BLaER1 (cell line): ENCODE results near the gene SVOPL.

ENCODE experiments used
- H3K27ac ChIP-seq: shearing (Covaris generic); formaldehyde crosslinking; 2 replicates; pipeline ENCODE4 v1.8.1; 2022
- H3K27me3 ChIP-seq: shearing (Covaris generic); formaldehyde crosslinking; 2 replicates; pipeline ENCODE4 v1.8.1; 2022
- H3K36me3 ChIP-seq: shearing (Covaris generic); formaldehyde crosslinking; 2 replicates; pipeline ENCODE4 v1.8.1; 2022
- H3K4me1 ChIP-seq: shearing (Covaris generic); formaldehyde crosslinking; 2 replicates; pipeline ENCODE4 v1.8.1; 2022
- H3K4me2 ChIP-seq: shearing (Covaris generic); formaldehyde crosslinking; 2 replicates; pipeline ENCODE4 v1.8.1; 2022
- H3K4me3 ChIP-seq: shearing (Covaris generic); formaldehyde crosslinking; 2 replicates; pipeline ENCODE4 v1.8.1; 2022
- H3K9ac ChIP-seq: shearing (Covaris generic); formaldehyde crosslinking; 2 replicates; pipeline ENCODE4 v1.8.1; 2022
- H3K9me3 ChIP-seq: shearing (Covaris generic); formaldehyde crosslinking; 2 replicates; pipeline ENCODE4 v1.8.1; 2022
- H4K20me1 ChIP-seq: shearing (Covaris generic); formaldehyde crosslinking; 2 replicates; pipeline ENCODE4 v1.8.1; 2022
- Cebpa-rat ChIP-seq: shearing (Covaris generic); IDR thresholded peaks from 2 replicates; pipeline ENCODE4 v1.8.1; 2022

Gene SVOPL

DNA sequence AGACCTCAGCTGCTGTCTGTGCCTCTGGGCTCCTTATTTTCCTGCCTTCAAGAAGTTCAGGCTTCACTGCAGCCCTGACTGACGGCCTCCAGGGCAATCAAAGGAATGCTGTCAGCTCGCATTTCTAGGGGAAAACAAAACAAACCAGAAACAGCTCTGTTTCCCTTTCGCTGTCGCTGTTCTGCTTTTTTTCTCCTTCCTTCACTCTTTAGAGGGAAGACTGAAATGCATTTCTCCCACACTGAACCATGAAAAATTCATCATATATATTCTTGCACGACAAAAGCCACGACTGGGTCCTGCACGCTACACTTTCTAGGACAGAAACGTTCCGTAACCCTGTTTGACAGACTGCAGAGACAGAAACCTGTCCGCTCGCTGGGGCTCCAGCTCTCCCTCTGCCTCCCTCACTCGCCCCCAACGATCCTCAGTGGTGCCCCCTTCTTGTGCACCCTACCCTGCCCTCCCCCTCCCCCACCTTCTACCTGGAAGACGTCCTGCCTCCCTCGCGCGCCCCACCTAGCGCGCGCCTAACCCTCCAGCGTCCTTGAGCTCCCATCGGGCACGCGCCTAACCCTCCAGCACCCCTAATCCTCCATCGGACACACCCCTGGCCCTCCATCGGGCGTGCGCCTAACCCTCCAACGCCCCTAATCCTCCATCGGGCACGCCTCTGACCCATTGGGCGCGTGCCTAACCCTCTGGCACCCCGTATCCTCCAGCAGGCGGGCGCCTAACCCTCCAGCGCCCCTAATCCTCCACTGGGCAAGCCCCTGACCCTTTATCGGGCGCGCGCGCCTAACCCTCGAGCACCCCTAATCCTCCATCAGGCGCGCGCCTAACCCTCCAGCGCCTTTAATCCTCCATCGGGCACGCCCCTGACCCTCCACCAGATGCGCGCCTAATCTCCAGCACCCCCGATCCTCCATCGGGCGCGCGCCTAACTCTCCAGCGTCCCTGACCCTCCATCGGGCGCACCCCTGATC lies 37.1 kb downstream of the SVOPL start:
- peak overlapping the region; percentile 70 for H3K4me3 ChIP-seq
- peak overlapping the region; percentile 55; the same call in 1 of the 2 replicates for H3K9ac ChIP-seq
- peak overlapping the region; percentile 84 for H3K4me2 ChIP-seq

DNA sequence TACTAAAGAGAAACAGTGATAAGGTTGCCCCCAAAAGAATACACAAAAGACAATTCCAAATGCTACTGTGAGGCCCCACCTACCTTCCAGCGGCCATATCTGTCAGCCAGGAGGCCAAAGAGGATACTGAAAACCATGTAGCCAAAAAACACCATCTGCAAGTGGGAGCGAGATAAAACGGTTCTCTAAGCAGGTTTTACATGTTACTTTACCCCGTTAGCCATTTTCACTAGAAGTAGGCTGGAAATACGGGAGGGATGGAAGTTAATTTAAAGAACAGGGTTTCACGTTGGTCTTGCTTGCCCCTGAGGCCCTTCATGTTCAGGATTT lies 38.2 kb downstream of the SVOPL start:
- no peak overlapping the region for H3K27ac ChIP-seq

More for the DNA sequence above, 37.1 kb downstream of the SVOPL start:
- H3K27me3 ChIP-seq: no peaks in the 10 kb centered on the region
- TF ChIP-seq Cebpa-rat: no peak
- 0 out of 2 replicates have a peak, but pooled peaks cover 4% of the 10 kb centered on the region for H3K9me3 ChIP-seq
- no peaks in the 10 kb centered on the region for H4K20me1 ChIP-seq
- H3K4me1 ChIP-seq: peaks cover 5% of the 10 kb centered on the region; the same call in 1 of the 2 replicates
- no peaks in the 10 kb centered on the region for H3K36me3 ChIP-seq
- no peak overlapping the region for H3K27ac ChIP-seq

DNA sequence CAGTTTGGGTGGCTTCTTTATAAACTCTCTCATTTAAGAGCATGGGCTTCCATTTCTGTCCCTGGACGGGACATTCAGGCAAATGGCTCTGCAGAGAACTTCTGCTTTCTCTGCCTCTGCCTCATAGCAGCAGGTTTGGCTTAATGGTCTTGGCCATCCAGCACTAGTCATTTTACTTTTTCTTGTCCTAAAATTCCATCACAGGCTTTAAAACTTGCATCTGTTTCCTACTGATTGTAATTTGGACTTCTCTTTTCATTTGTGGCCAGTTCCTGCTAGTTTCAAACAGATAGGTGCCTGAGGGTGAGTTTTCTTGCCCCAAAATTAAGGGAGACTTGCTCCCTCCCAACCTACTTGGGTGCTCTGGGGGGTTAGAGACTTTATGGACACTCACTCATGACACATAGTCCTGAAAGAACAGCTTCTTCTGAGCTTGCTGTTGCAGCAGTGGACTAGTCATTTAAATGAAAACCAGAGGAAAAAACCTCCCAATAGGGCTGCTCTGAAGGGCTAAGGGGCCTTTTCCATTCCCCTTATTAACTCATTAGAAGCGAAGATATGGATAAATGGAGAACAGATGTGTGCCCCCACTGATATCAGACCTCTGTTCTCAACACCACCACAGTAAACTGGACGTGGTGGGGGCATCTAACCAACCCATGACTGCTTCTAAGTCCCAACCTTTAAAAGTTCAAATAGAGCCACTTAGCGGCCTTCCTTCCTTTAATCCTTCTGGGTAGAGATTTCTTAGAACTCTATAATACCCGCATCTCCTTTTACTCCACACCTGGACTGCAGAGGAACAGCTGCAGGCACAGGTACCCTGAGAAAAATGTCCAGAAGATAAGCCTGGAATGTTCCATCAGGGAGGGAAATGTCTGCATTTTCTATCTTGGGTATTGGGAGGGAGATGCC lies 38.8 kb downstream of the SVOPL start:
- H3K27me3 ChIP-seq: no peaks in the 10 kb centered on the region
- H3K27ac ChIP-seq: no peak overlapping the region
- no peak overlapping the region for H3K4me3 ChIP-seq
- no peak overlapping the region for H3K9ac ChIP-seq
- H4K20me1 ChIP-seq: no peaks in the 10 kb centered on the region
- H3K9me3 ChIP-seq: 0 out of 2 replicates have a peak, but pooled peaks cover 4% of the 10 kb centered on the region
- TF ChIP-seq Cebpa-rat: no peak
- no peak overlapping the region for H3K4me2 ChIP-seq
- H3K4me1 ChIP-seq: peaks cover 5% of the 10 kb centered on the region; the same call in 1 of the 2 replicates
- no peaks in the 10 kb centered on the region for H3K36me3 ChIP-seq

More for the DNA sequence above, 38.2 kb downstream of the SVOPL start:
- no peaks in the 10 kb centered on the region for H3K27me3 ChIP-seq
- H4K20me1 ChIP-seq: no peaks in the 10 kb centered on the region
- H3K36me3 ChIP-seq: no peaks in the 10 kb centered on the region
- no peak overlapping the region for H3K9ac ChIP-seq
- no peak for TF ChIP-seq Cebpa-rat
- H3K4me3 ChIP-seq: no peak overlapping the region
- H3K9me3 ChIP-seq: 0 out of 2 replicates have a peak, but pooled peaks cover 4% of the 10 kb centered on the region
- peak overlapping the region; percentile 84; the same call in 1 of the 2 replicates for H3K4me2 ChIP-seq
- peaks cover 5% of the 10 kb centered on the region; the same call in 1 of the 2 replicates for H3K4me1 ChIP-seq

DNA sequence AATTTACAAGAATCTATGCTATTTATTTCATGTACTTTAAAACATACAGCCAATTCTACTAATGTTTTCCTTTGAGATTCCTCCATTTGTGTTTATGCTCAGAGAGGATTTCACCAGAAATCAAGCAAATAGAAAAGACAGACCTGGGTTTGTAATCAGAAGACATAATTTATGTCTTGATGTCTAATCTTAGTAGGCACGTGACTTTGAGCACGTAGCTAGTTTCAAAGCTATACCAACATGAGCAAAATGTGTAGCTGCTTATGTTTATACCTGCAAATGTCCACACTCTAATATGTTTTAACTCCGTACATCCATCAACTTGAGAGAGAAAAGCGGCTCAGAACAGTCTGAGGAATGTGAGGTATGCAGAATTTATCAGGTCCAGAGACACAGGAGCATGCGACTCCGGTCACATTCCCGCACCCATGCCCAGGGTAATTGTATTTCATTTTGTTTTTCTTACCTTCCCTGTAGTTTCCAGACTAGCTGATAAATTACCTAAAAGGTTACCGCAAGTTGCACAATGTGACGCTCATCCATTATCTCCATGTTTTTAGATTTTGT lies 40.0 kb downstream of the SVOPL start:
- no peak overlapping the region for H3K4me2 ChIP-seq
- H3K4me3 ChIP-seq: no peak overlapping the region
- no peaks in the 10 kb centered on the region for H3K27me3 ChIP-seq
- no peaks in the 10 kb centered on the region for H3K36me3 ChIP-seq
- H4K20me1 ChIP-seq: no peaks in the 10 kb centered on the region
- H3K9me3 ChIP-seq: 0 out of 2 replicates have a peak, but pooled peaks cover 4% of the 10 kb centered on the region
- H3K4me1 ChIP-seq: peaks cover 5% of the 10 kb centered on the region; the same call in 1 of the 2 replicates
- H3K27ac ChIP-seq: no peak overlapping the region
- no peak overlapping the region for H3K9ac ChIP-seq
- TF ChIP-seq Cebpa-rat: no peak

DNA sequence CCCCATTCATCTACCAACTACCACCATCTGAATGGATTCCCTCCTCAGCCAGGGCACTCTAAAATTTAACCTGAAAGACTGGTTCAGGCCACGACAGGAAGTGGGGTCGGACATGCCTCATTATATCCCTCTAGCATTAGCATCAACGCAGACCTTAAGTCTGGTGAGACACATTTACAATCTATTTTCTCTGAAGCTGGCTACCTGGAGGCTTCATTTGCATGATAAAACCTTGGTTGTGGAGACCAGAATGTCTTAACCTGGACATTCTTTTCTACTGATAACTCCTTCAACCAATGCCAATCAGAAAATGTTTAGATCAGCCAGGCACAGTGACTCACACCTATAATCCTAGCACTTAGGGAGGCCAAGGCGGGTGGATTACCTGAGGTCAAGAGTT lies 42.3 kb downstream of the SVOPL start:
- Histone ChIP-seq H3K4me1 (peaks cover 5% of the 10 kb centered on the region; the same call in 1 of the 2 replicates), H3K4me3 (no peak overlapping the region), H3K27ac (no peak overlapping the region), H3K4me2 (no peak overlapping the region), H3K9ac (no peak overlapping the region), H3K9me3 (peaks cover 14% of the 10 kb centered on the region), H4K20me1 (no peaks in the 10 kb centered on the region), H3K27me3 (no peaks in the 10 kb centered on the region), H3K36me3 (no peaks in the 10 kb centered on the region)
- TF ChIP-seq Cebpa-rat: no peak

DNA sequence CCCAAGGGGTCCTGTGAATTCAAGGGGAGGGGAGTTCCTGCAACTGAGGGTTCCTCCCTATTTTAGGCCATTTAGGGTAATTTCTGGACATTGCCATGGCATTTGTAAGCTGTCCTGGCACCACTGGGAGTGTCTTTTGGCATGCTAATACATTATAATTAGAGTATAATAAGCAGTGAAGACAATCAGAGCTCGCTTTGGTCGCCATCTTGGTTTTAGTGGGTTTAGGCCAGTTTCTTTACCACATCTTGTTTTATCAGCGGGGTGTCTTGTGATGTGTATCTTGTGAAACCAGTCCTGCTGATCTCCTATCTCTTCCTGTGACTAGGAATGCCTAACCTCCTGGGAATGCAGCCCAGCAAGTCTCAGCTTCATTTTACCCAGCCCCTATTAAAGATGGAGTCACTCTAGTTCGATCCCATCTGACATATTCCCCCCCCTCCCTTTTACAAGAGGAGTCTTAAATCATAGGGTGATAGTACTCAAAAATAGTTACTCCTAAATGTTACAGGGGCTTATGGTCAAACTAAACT lies 43.2 kb downstream of the SVOPL start:
- no peak overlapping the region for H3K4me2 ChIP-seq
- no peak overlapping the region for H3K4me3 ChIP-seq
- H3K4me1 ChIP-seq: no peaks in the 10 kb centered on the region
- no peak for TF ChIP-seq Cebpa-rat
- no peak overlapping the region for H3K27ac ChIP-seq
- H4K20me1 ChIP-seq: no peaks in the 10 kb centered on the region
- H3K27me3 ChIP-seq: no peaks in the 10 kb centered on the region
- H3K9me3 ChIP-seq: peaks cover 24% of the 10 kb centered on the region
- no peak overlapping the region for H3K9ac ChIP-seq
- H3K36me3 ChIP-seq: no peaks in the 10 kb centered on the region

DNA sequence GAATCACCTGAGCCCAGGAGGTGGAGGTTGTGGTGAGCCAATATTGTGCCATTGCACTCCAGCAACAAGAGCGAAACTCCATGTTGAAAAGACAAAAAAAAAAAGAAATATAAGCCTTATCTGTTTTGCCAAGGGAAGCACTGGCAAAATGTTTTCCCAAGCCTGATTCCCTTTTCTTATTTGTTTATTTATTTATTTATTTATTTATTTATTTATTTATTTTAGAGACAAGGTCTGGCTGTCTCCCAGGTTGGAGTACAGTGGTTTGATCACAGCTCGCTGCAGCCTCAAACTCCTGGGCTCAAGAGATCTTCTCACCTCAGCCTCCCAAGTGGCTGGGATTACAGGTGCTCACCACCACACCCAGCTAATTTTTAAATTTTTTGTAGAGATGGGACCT lies 44.2 kb downstream of the SVOPL start:
- no peak overlapping the region for H3K27ac ChIP-seq
- H3K4me3 ChIP-seq: no peak overlapping the region
- no peaks in the 10 kb centered on the region for H3K36me3 ChIP-seq
- no peaks in the 10 kb centered on the region for H3K27me3 ChIP-seq
- H3K4me2 ChIP-seq: no peak overlapping the region
- no peaks in the 10 kb centered on the region for H3K4me1 ChIP-seq
- H3K9me3 ChIP-seq: peaks cover 27% of the 10 kb centered on the region
- TF ChIP-seq Cebpa-rat: no peak
- H3K9ac ChIP-seq: no peak overlapping the region
- H4K20me1 ChIP-seq: no peaks in the 10 kb centered on the region

DNA sequence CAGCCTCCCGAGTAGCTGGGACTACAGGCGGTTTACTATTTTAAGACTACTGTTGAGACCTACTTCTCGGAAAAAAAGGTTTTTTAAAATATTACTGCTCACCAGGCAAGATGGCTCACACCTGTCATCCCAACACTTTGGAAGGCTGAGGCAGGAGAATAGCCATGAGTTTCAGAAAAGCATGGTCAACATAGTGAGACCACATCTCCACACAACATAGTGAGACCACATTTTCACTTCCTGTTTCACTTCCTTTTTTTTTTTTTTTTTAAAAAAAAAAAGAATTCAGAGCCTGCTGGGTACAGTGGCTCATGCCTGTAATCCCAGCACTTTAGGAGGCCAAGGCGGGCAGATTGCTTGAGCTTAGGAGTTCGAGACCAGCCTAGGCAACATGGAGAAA lies 46.5 kb downstream of the SVOPL start:
- Histone ChIP-seq H4K20me1 (no peaks in the 10 kb centered on the region), H3K27ac (no peak overlapping the region), H3K27me3 (no peaks in the 10 kb centered on the region), H3K9ac (no peak overlapping the region), H3K4me1 (no peaks in the 10 kb centered on the region), H3K9me3 (peaks cover 27% of the 10 kb centered on the region), H3K4me2 (no peak overlapping the region), H3K4me3 (no peak overlapping the region), H3K36me3 (no peaks in the 10 kb centered on the region)
- TF ChIP-seq Cebpa-rat: no peak

DNA sequence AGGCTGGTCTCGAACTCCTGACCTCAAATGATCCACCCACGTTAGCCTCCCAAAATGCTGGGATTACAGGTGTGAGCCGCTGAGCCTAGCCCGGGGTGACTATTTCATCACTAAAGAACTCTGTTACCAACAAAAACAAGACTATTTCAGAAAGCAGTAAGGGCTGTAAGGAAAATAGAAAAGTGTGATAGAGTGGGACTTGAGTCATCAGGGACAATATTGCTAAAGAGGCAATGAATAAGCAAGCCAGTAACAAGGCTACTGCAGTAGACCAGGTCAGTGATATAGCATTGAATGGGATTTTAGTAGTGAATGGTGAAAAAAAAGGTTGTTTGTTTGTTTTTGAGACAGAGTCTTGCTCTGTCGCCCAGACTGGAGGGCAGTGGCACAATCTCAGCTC lies 51.7 kb downstream of the SVOPL start:
- Histone ChIP-seq H3K4me2 (no peak overlapping the region), H3K36me3 (no peaks in the 10 kb centered on the region), H3K9ac (no peak overlapping the region), H3K9me3 (peaks cover 22% of the 10 kb centered on the region), H3K27ac (no peak overlapping the region), H3K4me1 (no peaks in the 10 kb centered on the region), H4K20me1 (no peaks in the 10 kb centered on the region), H3K4me3 (no peak overlapping the region), H3K27me3 (no peaks in the 10 kb centered on the region)
- no peak for TF ChIP-seq Cebpa-rat
